ENCODE results near the gene BRDT. TPM values are rescaled to one million over a fixed set of nuclear protein-coding genes. Genes with fewer than 3 reads are reported as not detected.
A peak's percentile ranks its signal among the peaks of the same experiment; 100 is the strongest.

Gene BRDT
- not detected for total RNA-seq

DNA sequence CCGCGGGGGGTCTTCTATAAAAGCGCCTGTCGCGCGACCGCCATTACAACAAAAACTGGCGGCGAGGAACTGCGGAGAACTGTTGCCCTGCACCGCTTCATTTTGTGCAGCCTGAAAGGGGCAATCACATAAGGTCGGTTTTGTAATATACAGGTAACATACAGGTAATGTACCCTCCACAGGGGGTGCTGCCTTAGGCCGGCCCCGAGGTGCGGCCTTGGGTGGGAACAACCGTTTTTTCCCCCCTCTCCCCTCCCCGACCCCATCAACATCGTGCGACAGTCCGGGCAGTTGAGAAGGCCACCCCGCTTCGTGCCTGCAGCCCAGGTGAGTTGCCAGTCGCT lies at the start of gene BRDT:
Gene BRDT, plus strand, starts transcription at position 46 of the 344 bp plus-strand sequence. CDS start 13,354 bp downstream, outside the sequence.
- no peak for DNase-seq (ENCODE audit: low read depth in 2 of 3, low spot score in 2 of 3)

GRCh38 chr1:91900562-91900961 lies 48.6 kb upstream of the BRDT start:
- no peak for DNase-seq (ENCODE audit: low read depth in 2 of 3, low spot score in 2 of 3)

DNA sequence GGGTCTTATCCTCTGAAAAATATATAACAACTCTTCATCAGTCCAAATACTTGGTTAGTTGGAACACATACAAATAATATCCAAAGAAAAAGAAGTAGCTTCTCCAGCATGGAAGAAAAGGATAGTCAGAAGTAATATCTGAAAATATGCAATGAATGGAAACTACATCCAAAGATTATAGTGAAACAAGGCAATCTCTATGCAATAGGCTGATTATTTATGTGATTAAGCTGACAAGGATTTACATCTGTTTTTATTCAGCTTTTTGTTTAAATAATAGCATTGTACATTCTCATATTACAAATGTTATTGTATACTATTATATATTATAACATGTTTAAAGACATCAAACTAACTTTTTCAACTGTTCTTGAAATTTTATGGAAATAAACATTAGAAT lies 48.0 kb upstream of the BRDT start:
- no peak for DNase-seq (ENCODE audit: low read depth in 2 of 3, low spot score in 2 of 3)

DNA sequence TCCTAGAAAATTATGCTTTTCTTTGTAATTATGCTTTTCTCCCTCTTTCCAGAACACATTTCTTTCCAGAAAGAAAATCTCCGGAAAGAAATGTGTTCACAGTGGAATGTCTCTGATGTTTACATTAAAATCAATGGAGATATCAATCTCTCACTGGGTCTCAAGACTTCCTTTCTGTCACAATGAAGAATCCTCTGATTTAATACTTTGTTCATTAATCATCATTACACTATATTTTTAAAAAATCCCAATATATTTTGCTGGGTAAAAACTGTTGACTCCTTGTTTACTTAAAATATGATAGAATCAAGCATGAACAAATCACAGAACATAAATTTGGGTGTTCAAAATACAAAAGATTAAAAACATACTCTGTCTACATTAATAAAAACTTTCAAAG lies 36.9 kb upstream of the BRDT start:
- no peak for DNase-seq (ENCODE audit: low read depth in 2 of 3, low spot score in 2 of 3)

DNA sequence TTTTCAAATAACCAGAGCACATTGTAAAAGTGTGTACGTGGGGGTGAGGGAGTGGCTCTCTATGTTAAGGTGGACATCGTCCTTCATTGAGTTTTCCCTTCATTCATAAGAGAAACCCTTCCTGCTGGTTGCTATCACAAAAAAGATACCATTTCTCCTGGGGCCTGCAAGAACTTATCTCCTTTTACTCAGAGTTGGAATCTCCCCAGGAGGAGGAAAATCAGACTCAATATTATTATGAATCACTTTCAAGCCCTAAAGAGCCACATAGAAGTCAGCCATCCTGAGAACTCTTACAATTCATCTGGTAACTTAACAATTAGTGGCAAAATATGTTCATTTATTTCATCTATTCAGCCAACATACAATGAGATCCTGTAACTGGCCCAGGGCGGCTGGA lies 36.2 kb upstream of the BRDT start:
- no peak for DNase-seq (ENCODE audit: low read depth in 2 of 3, low spot score in 2 of 3)

GRCh38 chr1:91916046-91916445 lies 33.2 kb upstream of the BRDT start:
- no peak for DNase-seq (ENCODE audit: low read depth in 2 of 3, low spot score in 2 of 3)

DNA sequence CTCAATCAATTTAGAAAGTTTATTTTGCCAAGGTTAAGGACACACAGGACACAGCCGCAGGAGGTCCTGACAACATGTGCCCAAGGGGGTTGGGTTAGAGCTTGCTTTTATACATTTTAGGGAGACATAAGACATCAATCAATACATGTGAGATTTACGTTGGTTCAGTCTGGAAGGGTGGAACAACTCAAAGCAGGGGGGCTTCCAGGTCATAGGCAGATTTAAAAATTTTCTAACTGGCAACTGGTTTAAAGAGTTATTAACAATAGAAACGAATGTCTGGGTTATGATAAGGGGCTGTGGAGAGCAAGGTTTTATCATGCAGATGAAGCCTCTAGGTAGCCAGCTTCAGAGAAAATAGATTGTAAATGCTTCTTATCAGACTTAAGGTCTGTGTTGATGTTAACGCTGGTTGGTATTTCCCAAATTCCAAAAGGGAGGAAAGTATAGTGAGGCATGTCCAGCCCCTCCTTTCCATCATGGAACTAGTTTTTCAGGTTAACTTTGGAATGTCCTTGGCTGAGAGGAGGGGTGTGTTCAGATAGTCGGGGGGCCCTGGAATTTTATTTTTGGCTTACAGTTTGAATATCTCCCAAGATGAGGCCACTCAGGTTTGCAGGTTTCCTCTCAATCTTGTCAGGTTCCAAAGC lies 32.3 kb upstream of the BRDT start:
- DNase-seq (ENCODE audit: low read depth in 2 of 3, low spot score in 2 of 3) = no peak

- DNase-seq (ENCODE audit: low read depth in 2 of 3, low spot score in 2 of 3) = no peak
Measured at GRCh38 chr1:91919962-91920361, 29.2 kb upstream of the BRDT start.

GRCh38 chr1:91924146-91924545 lies 25.1 kb upstream of the BRDT start:
- no peak for DNase-seq (ENCODE audit: low read depth in 2 of 3, low spot score in 2 of 3)

DNA sequence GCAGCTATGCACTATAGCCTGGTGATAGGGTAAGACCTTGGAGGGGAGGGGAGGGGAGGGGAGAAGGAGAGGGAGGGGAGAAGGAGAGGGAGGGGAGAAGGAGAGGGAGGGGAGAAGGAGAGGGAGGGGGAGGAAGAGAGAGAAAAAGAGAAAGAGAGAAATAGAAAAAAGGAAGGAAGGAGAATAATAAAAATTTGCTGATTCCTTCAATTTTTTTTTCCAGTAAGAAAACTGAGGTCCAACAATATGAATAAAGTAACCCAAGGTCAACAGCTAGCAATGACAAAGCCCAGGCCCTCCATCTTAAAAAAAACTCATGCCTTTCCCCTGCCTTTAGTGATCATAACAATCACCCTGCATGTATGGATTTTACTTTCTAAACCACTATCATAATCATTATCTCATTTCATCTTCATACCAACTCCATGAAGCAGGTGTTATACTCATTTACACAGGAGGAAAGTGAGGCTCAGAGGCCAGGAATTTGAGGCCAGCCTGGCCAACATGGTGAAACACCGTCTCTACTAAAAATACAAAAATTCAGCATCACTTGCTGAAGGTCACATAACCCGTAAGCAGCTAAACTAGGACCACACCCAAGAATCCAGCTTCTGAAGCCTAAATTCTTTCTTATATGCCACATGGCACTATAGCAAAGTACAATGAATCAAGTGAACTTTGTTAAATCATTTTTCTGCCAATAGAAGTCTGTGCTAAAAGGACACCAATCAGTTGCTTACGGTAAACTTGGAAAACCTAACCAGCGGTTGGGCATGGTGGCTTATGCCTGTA lies 23.4 kb upstream of the BRDT start:
- DNase-seq (ENCODE audit: low read depth in 2 of 3, low spot score in 2 of 3) = no peak

- no peak for DNase-seq (ENCODE audit: low read depth in 2 of 3, low spot score in 2 of 3)
Measured at GRCh38 chr1:91928026-91928425, 21.2 kb upstream of the BRDT start.

- no peak for DNase-seq (ENCODE audit: low read depth in 2 of 3, low spot score in 2 of 3)
Measured at GRCh38 chr1:91929250-91929649, 20.0 kb upstream of the BRDT start.

GRCh38 chr1:91937613-91938012 lies 11.6 kb upstream of the BRDT start:
- DNase-seq (ENCODE audit: low read depth in 2 of 3, low spot score in 2 of 3) = no peak

DNA sequence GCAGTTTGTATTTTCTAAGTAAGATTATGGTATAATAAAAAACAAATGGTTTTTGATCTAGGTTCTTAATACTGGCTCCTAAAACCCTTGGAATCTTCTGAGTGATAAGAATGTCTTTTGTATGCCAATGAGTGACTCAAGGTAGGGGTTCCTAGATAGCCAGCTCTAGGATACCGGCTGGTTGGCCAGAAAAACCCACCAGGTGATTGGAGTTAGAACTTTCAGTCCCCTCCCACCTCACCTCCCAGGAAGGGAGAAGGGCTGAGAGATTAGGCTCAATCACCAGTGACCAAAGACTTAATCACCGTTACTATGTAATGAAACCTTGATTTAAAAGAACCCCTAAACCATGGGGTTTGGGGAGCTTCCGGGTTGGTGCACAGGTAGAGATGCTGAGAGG lies 8.7 kb upstream of the BRDT start:
- no peak for DNase-seq (ENCODE audit: low read depth in 2 of 3, low spot score in 2 of 3)

- no peak for DNase-seq (ENCODE audit: low read depth in 2 of 3, low spot score in 2 of 3)
Measured at GRCh38 chr1:91944087-91944486, 5.1 kb upstream of the BRDT start.

DNA sequence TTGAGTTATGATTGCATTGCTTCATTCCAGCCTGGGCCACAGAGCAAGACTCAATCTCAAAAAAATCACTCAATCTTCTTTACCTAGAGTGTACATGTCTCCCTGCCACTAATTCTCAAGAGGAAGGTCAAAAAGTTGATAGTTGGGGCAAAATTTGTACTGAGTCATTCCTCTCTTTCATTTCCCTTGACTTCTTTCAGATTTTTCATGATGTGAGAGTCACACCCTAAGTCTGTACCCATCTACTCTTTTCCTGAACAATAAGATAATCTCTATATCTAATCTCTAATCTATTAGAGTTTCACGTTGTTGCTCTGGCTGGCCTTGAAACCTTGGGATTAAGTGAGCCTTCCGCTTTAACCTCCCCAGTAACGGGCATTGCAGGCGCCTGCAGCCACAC lies 1.1 kb upstream of the BRDT start:
- peak in 1 of 3 donors; percentile 6 for DNase-seq (ENCODE audit: low read depth in 2 of 3, low spot score in 2 of 3)

DNA sequence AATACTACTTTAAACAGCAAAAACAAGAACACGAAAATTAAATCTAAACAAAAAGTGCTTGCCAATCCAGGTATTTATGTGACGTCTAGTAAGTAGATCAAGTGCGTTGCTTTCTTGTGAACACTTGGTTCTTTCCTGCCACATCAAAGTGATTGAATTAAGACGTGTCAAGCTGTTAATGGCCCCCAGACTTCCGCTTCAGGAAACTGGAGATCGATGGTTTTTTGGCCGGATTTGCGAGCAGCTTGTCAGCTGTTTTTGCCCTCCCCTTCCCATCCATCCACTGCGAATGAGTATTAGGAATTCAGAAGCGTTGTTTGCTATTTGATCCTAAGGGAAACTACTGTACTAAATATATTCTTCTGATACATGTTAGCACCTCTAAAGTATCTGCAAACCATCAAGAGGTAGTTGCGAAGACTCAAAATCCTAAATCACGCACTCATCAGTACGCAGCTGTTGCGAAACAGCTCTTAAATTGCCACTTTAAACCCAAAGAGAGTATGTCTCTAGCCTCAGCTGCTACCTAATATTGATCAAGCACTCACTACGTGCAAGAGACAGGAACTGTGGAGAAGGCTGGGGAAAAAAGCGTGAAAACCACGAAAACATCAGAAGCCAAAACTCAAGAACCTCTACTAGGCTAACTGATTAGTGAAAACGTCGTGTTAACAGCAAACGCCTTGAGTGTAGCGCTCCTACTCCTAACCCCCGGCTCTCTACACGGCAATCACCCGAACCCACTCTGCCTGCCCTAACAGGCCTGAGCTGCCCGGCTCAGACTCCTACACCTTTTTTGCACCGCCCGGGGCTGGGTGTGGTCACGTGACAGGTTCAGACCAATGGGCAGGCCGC lies 473 bp upstream of the BRDT start:
- DNase-seq (ENCODE audit: low read depth in 2 of 3, low spot score in 2 of 3) = peak in 2 of 3 donors; percentile 14 to 37

- DNase-seq (ENCODE audit: low read depth in 2 of 3, low spot score in 2 of 3) = no peak
Measured at GRCh38 chr1:91952187-91952586, 3.0 kb downstream of the BRDT start.

DNA sequence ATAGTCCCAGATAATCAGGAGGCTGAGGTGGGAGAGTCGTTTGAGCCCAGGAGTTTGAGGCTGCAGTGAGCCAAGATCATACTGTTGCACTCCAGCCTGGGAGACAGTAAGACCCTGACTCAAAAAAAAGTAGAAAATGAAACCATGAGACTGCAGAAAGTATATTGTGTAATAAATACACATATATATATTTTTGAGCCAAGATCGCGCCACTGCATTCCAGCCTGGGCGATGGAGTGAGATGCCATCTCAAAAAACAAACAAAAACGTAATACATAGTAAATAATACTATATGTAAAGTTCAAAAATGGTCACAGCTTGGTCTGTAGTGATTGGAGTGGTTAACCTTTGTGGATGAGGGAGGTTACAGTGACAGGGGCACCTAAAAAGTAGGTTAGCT lies 9.7 kb downstream of the BRDT start:
- no peak for DNase-seq (ENCODE audit: low read depth in 2 of 3, low spot score in 2 of 3)

- no peak for DNase-seq (ENCODE audit: low read depth in 2 of 3, low spot score in 2 of 3)
Measured at GRCh38 chr1:91968334-91968733, 19.1 kb downstream of the BRDT start.

GRCh38 chr1:91979383-91979782 lies 30.2 kb downstream of the BRDT start:
- DNase-seq (ENCODE audit: low read depth in 2 of 3, low spot score in 2 of 3) = no peak

GRCh38 chr1:91980663-91981062 lies 31.5 kb downstream of the BRDT start:
- DNase-seq (ENCODE audit: low read depth in 2 of 3, low spot score in 2 of 3) = no peak

All from hematopoietic multipotent progenitor cell (in vitro differentiated cells).